BE2C (cell line): ENCODE results near the gene BCL2L13.
"Not testable (repeated sequence)": the region's sequence is repeated elsewhere in the genome, so short reads cannot be mapped to it uniquely, and the experiment has no call there.

Experiments used
- DNase-seq: peaks from one replicate; pipeline ENCODE4 v3.0.0-alpha.2; 2020
- H3K27me3 ChIP-seq: fragments of 250-450 bp; sonication (Bioruptor Pico); 2 replicates; pipeline ENCODE4 v1.5.1; 2020; ENCODE audit warnings: mild to moderate bottlenecking
- H3K36me3 ChIP-seq: fragments of 250-450 bp; sonication (Bioruptor Pico); 2 replicates; pipeline ENCODE4 v1.5.1; 2020; ENCODE audit warnings: mild to moderate bottlenecking
- H3K4me1 ChIP-seq: fragments of 250-450 bp; sonication (Bioruptor Pico); 2 replicates; pipeline ENCODE4 v1.5.1; 2020
- H3K4me3 ChIP-seq: 2 replicates; pipeline ENCODE4 v1.5.1; 2011; ENCODE audit warnings: low read depth, low read length
- H3K9me3 ChIP-seq: fragments of 250-450 bp; sonication (Bioruptor Pico); 2 replicates; pipeline ENCODE4 v1.5.1; 2020
- CTCF ChIP-seq: IDR thresholded peaks from 2 replicates; pipeline ENCODE4 v1.5.1; 2012; ENCODE audit warnings: mild to moderate bottlenecking, low read depth, low read length

Gene BCL2L13

GRCh38 chr22:17655289-17655688 lies 16.7 kb downstream of the BCL2L13 start:
- no peak for DNase-seq
- no peak for TF ChIP-seq CTCF

DNA sequence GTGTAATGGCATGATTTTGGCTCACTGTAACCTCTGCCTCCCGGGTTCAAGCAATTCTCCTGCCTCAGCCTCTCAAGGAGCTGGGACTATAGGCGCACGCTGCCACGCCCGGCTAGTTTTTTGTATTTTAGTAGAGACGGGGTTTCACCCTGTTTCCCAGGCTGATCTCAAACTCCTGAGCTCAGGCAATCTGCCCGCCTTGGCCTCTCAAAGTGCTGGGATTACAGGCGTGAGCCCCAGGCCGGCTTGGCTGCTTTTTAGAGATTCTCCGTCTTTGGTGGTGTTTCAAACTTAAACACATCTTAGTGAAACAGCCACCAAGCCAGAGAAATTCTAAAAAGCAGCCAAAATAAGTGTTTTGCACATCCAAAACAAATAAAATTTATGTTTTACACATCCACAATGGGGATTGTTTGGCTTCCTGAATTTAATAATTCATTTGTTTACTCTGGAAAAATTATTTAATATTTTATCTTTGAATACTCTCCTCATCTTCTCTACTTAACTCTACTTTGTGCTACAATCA lies 18.4 kb downstream of the BCL2L13 start:
- peaks cover 48% of the 10 kb centered on the region for H3K36me3 ChIP-seq
- no peak overlapping the region for H3K4me3 ChIP-seq
- no peak for TF ChIP-seq CTCF
- no peaks in the 10 kb centered on the region for H3K4me1 ChIP-seq
- H3K27me3 ChIP-seq: no peaks in the 10 kb centered on the region
- no peaks in the 10 kb centered on the region for H3K9me3 ChIP-seq
- no peak for DNase-seq

More at GRCh38 chr22:17655289-17655688, 16.7 kb downstream of the BCL2L13 start:
- H3K27me3 ChIP-seq: no peaks in the 10 kb centered on the region
- no peaks in the 10 kb centered on the region for H3K4me1 ChIP-seq
- no peak overlapping the region for H3K4me3 ChIP-seq
- peaks cover 34% of the 10 kb centered on the region for H3K36me3 ChIP-seq
- H3K9me3 ChIP-seq: no peaks in the 10 kb centered on the region

- no peak for TF ChIP-seq CTCF
- Histone ChIP-seq H3K36me3 (peaks cover 58% of the 10 kb centered on the region), H3K4me3 (no peak overlapping the region), H3K27me3 (no peaks in the 10 kb centered on the region), H3K9me3 (peaks cover 5% of the 10 kb centered on the region; the same call in 1 of the 2 replicates), H3K4me1 (peaks cover under 1% of the 10 kb centered on the region)
- no peak for DNase-seq
Measured at GRCh38 chr22:17664414-17665055, 26.0 kb downstream of the BCL2L13 start.

DNA sequence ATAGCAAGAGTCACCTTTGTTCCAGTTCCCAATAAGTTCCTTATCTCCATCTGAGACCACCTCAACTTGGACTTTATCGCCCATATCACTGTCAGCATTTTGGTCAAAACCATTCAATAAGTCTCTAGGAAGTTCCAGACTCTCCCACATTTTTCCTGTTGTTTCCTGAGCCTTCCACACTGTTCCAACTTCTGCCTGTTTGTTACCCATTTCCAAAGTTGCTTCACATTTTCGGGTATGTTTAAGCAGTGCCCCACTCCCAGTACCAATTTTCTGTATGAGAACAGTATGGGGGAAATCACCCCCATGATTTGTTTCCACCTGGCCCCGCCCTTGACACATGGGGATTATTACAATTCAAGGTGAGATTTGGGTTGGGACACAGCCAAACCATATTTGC lies 26.7 kb downstream of the BCL2L13 start:
- H3K9me3 ChIP-seq: peaks cover 5% of the 10 kb centered on the region; the same call in 1 of the 2 replicates
- H3K4me1 ChIP-seq: peaks cover 4% of the 10 kb centered on the region
- H3K36me3 ChIP-seq: peaks cover 54% of the 10 kb centered on the region
- H3K27me3 ChIP-seq: no peaks in the 10 kb centered on the region
- DNase-seq: no peak
- H3K4me3 ChIP-seq: no peak overlapping the region
- no peak for TF ChIP-seq CTCF

- no peak for DNase-seq
Measured at GRCh38 chr22:17665854-17666253, 27.3 kb downstream of the BCL2L13 start.

GRCh38 chr22:17671521-17672092 lies 33.0 kb downstream of the BCL2L13 start:
- DNase-seq, H3K9me3 ChIP-seq: not testable (repeated sequence)

More at GRCh38 chr22:17665854-17666253, 27.3 kb downstream of the BCL2L13 start:
- H3K4me3 ChIP-seq: no peak overlapping the region
- H3K4me1 ChIP-seq: peaks cover 9% of the 10 kb centered on the region
- TF ChIP-seq CTCF: no peak
- H3K27me3 ChIP-seq: no peaks in the 10 kb centered on the region
- H3K36me3 ChIP-seq: peaks cover 53% of the 10 kb centered on the region
- peaks cover 5% of the 10 kb centered on the region; the same call in 1 of the 2 replicates for H3K9me3 ChIP-seq

More at GRCh38 chr22:17671521-17672092, 33.0 kb downstream of the BCL2L13 start:
- not testable (repeated sequence) for H3K27me3 ChIP-seq, H3K4me3 ChIP-seq
- Histone ChIP-seq H3K36me3 (peaks cover 15% of the 10 kb centered on the region), H3K4me1 (peaks cover 28% of the 10 kb centered on the region)
